ENCODE data around the gene SOHLH1.

The SOHLH1 gene

GRCh38 chr9:135701959-135702721 is 2.9 kb upstream of the SOHLH1 start, which contains the start of gene KCNT1:
Gene KCNT1 (plus strand): TSS chr9:135702185. CDS start chr9:135702259, 74 bp downstream.
- DNase-seq, result peak; percentile 21

DNA sequence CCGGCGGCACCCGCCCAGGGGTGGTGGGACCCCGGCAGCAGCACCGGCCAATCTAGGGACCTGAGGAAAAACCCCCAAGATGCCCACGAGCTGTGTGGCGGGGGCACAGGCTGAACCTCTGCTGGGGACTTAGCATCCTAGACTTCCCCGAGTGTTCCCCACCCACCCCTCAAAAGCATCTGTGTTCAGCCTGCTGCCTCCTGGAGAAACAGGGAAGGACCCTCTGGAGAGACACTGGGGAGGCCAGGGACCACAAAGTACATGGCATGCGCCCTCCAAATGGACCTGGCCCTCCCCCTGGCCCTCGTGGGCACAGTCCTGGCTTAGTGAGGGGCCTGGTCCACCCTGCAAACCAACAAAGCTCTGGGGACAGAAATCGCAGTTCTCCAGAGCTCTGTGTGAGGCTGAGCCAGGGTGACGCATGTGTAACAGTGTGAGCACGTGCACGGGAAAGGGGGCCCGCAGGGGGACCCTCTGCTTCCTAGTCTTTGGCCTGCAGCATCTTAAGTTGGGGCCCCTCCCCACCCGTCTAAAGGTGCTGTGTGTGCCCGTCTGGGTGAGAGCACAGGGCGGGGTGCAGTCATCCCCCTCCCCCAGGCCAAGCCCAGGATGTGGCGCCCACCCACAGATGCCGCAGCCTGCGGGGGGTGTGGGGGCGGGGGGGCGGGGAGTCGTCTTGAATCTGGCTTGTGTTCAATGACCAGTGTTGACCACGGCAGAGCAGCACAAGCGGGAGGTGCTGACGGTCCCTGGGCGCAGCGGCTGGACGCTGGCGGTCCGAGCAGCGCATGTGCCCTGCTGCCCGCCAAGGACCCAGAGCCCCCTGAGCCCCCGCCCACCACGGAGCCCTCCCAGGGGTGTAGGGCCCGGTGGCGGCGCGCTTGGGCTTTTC is 2.0 kb upstream of the SOHLH1 start:
- no peak for DNase-seq

DNA sequence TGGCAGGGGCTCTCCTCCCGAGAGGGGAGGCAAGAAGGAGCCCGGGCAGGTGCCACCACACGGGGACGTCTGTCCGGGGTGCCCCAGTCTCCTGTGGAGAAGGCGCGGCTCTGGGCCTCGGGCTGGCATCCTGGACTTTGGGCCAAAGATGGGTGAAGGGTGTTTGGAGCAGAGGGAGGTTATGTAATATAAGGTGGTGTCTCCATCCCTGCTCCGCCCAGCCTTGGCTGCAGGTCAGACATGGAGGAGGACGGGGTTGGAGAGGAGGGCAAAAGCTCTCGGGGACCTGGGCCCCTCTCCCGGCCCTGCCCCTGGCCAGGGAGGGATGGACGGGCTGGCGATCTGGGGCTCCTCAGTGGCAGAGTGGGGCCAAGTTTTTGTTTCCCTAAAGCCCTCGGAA is 1.2 kb upstream of the SOHLH1 start:
- DNase-seq, result no peak

DNA sequence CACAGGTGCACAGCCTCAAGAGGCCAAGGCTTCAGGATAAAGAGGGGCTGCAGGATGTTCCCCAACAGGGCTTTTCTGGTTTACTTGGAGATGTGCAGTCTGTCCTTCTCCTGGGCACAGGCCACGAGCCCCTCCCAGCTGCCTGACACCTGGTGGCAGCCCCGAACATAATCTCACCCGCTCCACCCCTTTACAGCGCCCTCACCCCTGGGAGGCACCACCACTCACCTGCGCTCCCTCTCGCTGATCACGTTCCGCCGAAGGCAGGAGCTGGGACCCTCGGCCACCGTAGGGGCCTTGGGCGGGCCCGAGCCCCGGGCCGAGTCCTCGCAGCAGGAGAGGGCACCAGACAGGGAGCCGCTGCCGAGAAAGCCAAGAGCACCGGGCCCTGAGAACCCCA is 514 bp downstream of the SOHLH1 start:
- DNase-seq, result no peak

GRCh38 chr9:135698236-135698635 is 1.0 kb downstream of the SOHLH1 start:
- DNase-seq, result no peak

- no peak for DNase-seq
Observed at GRCh38 chr9:135697226-135697625, 2.1 kb downstream of the SOHLH1 start.

DNA sequence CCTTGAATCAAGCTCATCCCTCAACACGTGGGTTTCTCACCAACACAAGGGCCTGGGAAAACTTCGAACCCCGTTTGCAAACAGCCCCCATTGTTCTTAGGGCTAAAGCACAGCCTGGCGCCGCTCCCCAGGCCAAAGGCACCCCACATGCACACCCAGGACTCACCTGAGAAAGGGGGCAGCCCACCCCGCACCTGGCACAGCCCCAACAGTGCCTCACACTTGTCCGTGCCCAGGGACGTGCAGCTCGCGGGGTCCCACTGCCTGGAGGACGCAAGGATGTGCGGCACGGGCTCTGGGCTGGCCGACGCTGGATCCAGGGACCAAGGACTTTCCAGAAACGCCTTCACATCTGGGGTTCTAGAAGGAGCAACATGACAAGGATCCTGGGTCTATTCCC is 2.8 kb downstream of the SOHLH1 start:
- no peak for DNase-seq

DNA sequence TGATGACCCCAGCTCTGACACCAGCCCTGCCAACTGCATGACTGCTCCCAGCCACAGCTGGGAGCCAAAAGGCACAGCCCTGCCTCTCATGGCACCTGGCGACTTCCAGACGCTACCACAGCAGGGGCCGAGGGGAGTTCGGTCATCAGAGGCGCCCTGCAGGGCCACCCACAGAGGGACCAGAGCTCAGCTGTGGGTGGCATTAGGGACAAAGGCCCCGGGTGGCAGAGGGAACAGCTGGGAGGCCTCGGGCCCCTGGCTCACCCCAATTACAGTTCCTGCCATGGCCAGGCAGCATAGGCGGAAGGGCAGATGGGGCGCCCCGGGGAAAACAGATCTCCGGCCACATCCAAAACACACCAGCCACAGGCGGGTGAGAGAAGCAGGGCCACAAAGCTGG is 3.6 kb downstream of the SOHLH1 start:
- no peak for DNase-seq

GRCh38 chr9:135695036-135695435 is 4.2 kb downstream of the SOHLH1 start:
- no peak for DNase-seq

- DNase-seq, result no peak
Observed at GRCh38 chr9:135694414-135694813, 4.9 kb downstream of the SOHLH1 start.

GRCh38 chr9:135693771-135694170 is 5.5 kb downstream of the SOHLH1 start:
- no peak for DNase-seq

DNA sequence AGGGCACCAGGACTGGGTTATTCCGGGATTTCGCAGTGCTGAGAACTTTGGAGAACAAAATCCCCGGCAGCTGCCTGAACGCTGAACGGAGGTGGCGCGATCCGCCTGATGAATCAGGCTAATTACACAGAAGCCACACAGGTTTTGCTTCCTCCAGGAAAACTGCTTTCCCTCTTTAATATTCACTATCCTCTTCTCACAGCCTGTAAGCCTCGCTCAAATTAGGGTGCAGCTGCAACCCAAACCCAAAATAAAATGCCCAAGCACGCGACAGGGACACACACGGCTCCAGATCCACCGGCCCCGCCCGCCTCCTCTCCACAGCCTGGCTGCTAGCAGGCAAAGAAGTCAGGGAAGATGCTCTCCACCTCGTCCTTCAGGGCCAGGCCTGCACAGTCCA is 6.0 kb downstream of the SOHLH1 start:
- DNase-seq, result no peak

- DNase-seq, result no peak
Observed at GRCh38 chr9:135692410-135692809, 6.9 kb downstream of the SOHLH1 start.

- DNase-seq, result no peak
Observed at GRCh38 chr9:135690836-135691570, 8.3 kb downstream of the SOHLH1 start.

DNA sequence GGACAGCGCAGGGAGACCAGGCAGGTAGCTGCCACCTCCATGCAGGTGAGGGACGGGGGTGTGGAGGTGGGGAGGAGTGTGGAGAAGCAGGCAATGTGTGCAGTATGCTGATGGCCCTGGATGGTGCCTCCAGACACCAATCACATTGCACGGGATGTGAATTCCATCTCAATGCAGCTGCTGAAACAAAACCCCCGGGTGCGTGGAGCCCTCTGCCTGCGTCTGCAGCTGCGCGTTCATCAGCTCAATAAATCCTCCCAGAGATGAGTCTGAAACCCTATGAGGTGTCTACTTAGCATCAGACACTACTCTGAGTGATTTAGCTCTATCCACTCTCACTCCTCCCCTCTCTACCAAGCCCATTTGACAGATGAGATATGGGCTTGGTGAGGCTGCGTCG is 10.3 kb downstream of the SOHLH1 start:
- no peak for DNase-seq

- DNase-seq, result no peak
Observed at GRCh38 chr9:135687216-135687615, 12.1 kb downstream of the SOHLH1 start.

DNA sequence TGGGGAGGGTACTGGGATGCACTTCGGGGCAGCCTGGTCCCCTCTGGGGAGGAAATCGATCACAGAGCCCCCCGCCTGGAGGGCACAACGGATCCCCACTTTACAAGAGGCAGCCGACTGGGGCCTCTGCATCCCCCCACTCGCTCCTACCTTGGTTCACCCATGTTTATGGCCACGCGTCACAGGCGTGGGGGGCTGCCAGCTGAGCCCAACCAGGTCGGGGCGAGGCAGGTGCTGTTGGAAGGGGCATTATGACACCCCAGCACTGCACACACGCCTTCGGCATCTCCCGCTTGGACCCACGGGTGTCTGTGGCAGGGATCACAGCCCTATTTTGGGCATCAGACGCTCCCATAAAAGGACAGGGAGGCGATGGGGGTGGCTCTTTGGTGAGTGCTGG is 14.6 kb downstream of the SOHLH1 start:
- no peak for DNase-seq

- DNase-seq, result no peak
Observed at GRCh38 chr9:135683401-135684034, 15.8 kb downstream of the SOHLH1 start.

DNA sequence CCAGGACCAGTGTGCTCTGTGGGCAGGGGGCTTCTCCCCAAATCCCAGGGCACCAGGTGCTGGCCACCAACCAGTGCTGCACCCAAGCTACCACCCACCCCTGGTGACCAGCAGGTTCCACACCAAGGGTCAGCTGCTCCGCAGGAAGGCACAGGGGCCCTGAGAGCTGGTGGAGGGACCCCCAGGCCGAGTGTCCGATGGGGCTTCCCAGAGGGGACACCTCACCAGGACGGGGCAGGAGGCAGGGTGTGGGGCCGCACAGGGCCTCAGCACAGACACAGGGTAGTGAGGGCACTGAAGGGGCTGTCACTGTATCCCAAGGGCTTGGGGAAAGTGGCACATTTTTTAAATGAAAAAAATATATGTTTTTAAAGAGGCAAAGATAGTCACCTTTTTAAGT is 18.1 kb downstream of the SOHLH1 start:
- no peak for DNase-seq

GRCh38 chr9:135680056-135680455 is 19.2 kb downstream of the SOHLH1 start:
- no peak for DNase-seq

GRCh38 chr9:135678236-135679017 is 20.9 kb downstream of the SOHLH1 start:
- no peak for DNase-seq

DNA sequence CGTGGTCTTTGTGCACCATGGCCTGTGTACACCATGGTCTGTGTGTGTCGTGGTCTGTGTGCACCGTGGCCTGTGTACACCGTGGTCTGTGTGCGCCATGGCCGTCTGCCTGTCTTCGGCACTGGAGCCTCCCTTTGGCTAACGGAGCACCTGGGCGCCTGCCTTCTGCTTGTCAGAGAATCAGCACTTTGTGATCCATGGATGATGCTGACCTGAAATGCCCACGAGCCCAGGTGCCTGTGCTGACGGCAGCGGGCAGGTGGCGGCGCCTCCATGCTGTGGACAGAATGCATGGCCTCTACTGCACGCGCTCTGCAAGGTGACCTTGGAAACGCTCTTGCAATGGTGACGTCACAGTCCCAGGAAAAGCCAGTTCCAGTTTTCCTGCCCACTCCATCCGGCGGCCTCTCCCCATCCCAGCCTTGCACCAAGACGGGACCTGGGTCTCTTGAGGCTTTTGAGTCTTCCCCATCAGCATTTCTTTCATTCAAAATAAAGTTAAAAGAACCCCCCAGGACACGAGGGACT is 21.6 kb downstream of the SOHLH1 start:
- DNase-seq, result no peak

Data from activated effector memory CD4-positive, alpha-beta T cell treated with Interleukin-2 at 50 U/mL for 16 hours (primary cell).